Fibroblast of lung (primary cell): ENCODE measurements around the gene BEND7.

Experiments used
- EZH2 ChIP-seq: IDR thresholded peaks from 2 replicates; pipeline ENCODE4 v1.5.1; 2012; ENCODE audit warnings: low read length, control low read depth, mild to moderate bottlenecking; ENCODE audit errors: missing control alignments
- TF ChIP-seq, protein P1 (sequence below), 2 donors: IDR thresholded peaks in 1 of 2; conservative IDR thresholded peaks in 1 of 2; 1 replicate in 1 of 2; 2 replicates in 1 of 2; pipeline ENCODE4 v1.5.1; 2011 to 2012; ENCODE audit warnings: low read length in 2 of 2, control low read depth in 1 of 2, inconsistent platforms in 1 of 2, low read depth in 1 of 2, mild to moderate bottlenecking in 1 of 2

DNA sequence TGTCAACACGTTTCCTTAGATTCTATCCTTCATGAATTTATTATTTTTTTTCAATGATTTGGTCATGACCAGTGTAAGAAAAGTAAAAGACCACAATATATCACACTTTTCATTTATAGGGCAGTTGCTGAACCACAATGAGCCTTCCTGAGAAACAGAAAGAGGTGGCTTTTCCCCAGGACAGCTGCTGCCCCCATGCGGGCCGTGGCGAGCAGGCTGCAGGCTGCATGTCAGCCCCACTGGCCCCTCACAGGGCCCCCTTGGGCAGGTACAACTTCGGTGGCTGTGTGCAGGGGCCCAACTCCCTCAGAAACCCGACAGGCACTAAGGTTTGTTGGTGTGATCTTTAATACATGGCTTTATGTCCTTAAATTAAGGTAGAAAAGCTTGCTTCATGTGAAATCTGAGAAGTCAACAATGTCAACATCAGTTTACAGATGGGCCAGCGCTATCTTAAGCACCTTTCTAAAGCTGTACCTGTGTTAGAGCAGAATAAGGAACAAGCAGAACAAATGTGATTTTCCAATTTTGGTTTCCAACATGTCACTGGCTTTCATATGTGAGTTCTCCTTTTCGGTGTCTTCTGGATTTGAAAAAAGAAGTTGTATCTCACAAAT lies 10.6 kb downstream of the BEND7 start:
- TF ChIP-seq, protein P1, sequence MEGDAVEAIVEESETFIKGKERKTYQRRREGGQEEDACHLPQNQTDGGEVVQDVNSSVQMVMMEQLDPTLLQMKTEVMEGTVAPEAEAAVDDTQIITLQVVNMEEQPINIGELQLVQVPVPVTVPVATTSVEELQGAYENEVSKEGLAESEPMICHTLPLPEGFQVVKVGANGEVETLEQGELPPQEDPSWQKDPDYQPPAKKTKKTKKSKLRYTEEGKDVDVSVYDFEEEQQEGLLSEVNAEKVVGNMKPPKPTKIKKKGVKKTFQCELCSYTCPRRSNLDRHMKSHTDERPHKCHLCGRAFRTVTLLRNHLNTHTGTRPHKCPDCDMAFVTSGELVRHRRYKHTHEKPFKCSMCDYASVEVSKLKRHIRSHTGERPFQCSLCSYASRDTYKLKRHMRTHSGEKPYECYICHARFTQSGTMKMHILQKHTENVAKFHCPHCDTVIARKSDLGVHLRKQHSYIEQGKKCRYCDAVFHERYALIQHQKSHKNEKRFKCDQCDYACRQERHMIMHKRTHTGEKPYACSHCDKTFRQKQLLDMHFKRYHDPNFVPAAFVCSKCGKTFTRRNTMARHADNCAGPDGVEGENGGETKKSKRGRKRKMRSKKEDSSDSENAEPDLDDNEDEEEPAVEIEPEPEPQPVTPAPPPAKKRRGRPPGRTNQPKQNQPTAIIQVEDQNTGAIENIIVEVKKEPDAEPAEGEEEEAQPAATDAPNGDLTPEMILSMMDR (conservative IDR thresholded peaks at IDR 0.05 in 1 of 2, IDR thresholded peaks at IDR 0.05 in 1 of 2; ENCODE audit: low read depth in 1 of 2, low read length in 2 of 2) = peak; percentile 26 to 57
- no peak for TF ChIP-seq EZH2
